ENCODE results near the gene EIPR1.
A peak's percentile ranks its signal among the peaks of the same experiment; 100 is the strongest.

The EIPR1 gene

GRCh38 chr2:3180082-3180908 lies 197.3 kb downstream of the EIPR1 start:
- no peak for TF ChIP-seq CTCF (IDR thresholded peaks at IDR 0.05; ENCODE audit: extremely low read depth, missing control alignments)
- no peak for DNase-seq (ENCODE audit: low spot score)

GRCh38 chr2:3179626-3180025 lies 198.0 kb downstream of the EIPR1 start:
- TF ChIP-seq CTCF (IDR thresholded peaks at IDR 0.05; ENCODE audit: extremely low read depth, missing control alignments): no peak
- DNase-seq (ENCODE audit: low spot score): no peak

- TF ChIP-seq CTCF (IDR thresholded peaks at IDR 0.05; ENCODE audit: extremely low read depth, missing control alignments): peak; percentile 16
- peak; percentile 21 for DNase-seq (ENCODE audit: low spot score)
Observed at GRCh38 chr2:3179208-3179607, 198.4 kb downstream of the EIPR1 start.

- DNase-seq (ENCODE audit: low spot score): no peak
- TF ChIP-seq CTCF (IDR thresholded peaks at IDR 0.05; ENCODE audit: extremely low read depth, missing control alignments): no peak
Observed at GRCh38 chr2:3178578-3179031, 199.0 kb downstream of the EIPR1 start.

GRCh38 chr2:3177891-3178577 lies 199.6 kb downstream of the EIPR1 start:
- TF ChIP-seq CTCF (IDR thresholded peaks at IDR 0.05; ENCODE audit: extremely low read depth, missing control alignments): no peak
- DNase-seq (ENCODE audit: low spot score): no peak

- no peak for TF ChIP-seq CTCF (IDR thresholded peaks at IDR 0.05; ENCODE audit: extremely low read depth, missing control alignments)
- DNase-seq (ENCODE audit: low spot score): no peak
Observed at GRCh38 chr2:3176869-3177255, 200.8 kb downstream of the EIPR1 start.

All from GM20000 (cell line).